Transverse colon (tissue), 3 donors: ENCODE data around the gene POC5.

Experiments
- CTCF ChIP-seq, 5 experiments: fragments of 200-600 bp in 3 of 5; fragments of 450-650 bp in 2 of 5; sonication (generic) in 3 of 5; IDR thresholded peaks; 1 replicate in 2 of 5; 2 replicates in 3 of 5; pipeline ENCODE4 v1.5.1; 2016 to 2017; ENCODE audit warnings: antibody characterized with exemption in 5 of 5, inconsistent platforms in 3 of 5, mild to moderate bottlenecking in 2 of 5, moderate library complexity in 1 of 5
- POLR2A ChIP-seq: fragments of 450-650 bp; IDR thresholded peaks from one replicate; pipeline ENCODE4 v1.6.1; 2016; ENCODE audit warnings: antibody characterized with exemption, mild to moderate bottlenecking, moderate library complexity

GRCh38 chr5:75744355-75744754 is 27.1 kb upstream of the POC5 start:
- TF ChIP-seq POLR2A (no peak), CTCF (IDR thresholded peaks at IDR 0.05) (no peak)
